ENCODE data around the gene KCNS1. TPM values are rescaled to one million over a fixed set of nuclear protein-coding genes. Genes with fewer than 3 reads are reported as not detected.

KCNS1 gene
- total RNA-seq, 1 donor from 2014 or later = 0.14 TPM

DNA sequence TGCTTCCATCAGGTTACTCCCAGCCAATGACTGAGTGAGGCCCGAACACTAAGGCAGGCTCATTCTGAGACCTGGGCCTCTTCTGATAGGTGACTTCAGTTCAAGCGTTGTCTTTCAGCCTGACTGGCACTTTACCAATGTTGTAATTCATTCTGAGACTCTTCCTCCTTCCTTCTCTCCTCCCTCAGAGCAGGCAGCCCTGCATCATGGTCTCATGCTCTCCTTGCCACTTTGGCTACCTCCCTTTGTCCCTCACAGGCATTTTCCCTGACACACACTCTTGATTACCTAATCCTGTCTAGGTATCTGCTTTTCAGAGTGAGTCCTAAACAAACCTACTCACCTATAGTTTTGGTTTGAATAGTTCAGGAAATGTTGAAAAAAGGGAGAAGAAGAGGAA lies 36.0 kb upstream of the KCNS1 start:
- no peak overlapping the region for H3K4me3 ChIP-seq
- intact Hi-C loops (cut with micrococcal nuclease) = no loop called here
- H3K27me3 ChIP-seq (ENCODE audit: low read depth) = peaks cover 49% of the 10 kb centered on the region
- TF ChIP-seq, protein P1, sequence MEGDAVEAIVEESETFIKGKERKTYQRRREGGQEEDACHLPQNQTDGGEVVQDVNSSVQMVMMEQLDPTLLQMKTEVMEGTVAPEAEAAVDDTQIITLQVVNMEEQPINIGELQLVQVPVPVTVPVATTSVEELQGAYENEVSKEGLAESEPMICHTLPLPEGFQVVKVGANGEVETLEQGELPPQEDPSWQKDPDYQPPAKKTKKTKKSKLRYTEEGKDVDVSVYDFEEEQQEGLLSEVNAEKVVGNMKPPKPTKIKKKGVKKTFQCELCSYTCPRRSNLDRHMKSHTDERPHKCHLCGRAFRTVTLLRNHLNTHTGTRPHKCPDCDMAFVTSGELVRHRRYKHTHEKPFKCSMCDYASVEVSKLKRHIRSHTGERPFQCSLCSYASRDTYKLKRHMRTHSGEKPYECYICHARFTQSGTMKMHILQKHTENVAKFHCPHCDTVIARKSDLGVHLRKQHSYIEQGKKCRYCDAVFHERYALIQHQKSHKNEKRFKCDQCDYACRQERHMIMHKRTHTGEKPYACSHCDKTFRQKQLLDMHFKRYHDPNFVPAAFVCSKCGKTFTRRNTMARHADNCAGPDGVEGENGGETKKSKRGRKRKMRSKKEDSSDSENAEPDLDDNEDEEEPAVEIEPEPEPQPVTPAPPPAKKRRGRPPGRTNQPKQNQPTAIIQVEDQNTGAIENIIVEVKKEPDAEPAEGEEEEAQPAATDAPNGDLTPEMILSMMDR (IDR thresholded peaks at IDR 0.05; ENCODE audit: borderline replicate concordance) = no peak
- H3K4me1 ChIP-seq = no peaks in the 10 kb centered on the region
- DNase-seq = no peak
- no peaks in the 10 kb centered on the region for H3K36me3 ChIP-seq
- peaks cover 6% of the 10 kb centered on the region for H3K9me3 ChIP-seq (replicated peaks)
- no peak overlapping the region for H3K27ac ChIP-seq (replicated peaks)

DNA sequence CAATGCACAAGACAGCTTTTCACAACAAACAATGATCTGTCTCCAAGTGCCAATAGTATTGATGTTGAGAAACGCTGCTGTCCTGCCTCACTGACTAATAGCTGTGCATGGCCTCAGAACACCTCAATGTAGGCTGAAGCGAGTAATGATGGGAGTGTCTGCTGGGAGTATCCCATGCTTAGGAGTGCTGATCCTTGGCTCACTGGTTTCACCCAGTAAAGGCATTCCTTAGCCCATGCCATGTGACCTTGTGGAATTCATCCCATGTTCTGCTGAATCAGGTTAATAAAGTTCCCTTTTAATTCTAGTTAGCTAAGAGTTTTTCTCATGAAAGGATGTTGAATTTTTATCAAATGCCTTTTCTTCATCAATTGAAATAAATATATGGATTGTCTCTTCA lies 27.2 kb upstream of the KCNS1 start:
- peaks cover 80% of the 10 kb centered on the region for H3K27me3 ChIP-seq (ENCODE audit: low read depth)
- no peak overlapping the region for H3K27ac ChIP-seq (replicated peaks)
- no peak overlapping the region for H3K4me3 ChIP-seq
- H3K36me3 ChIP-seq = no peaks in the 10 kb centered on the region
- intact Hi-C loops (cut with micrococcal nuclease) = no loop called here
- H3K9me3 ChIP-seq (replicated peaks) = no peaks in the 10 kb centered on the region
- TF ChIP-seq, protein P1 (IDR thresholded peaks at IDR 0.05; ENCODE audit: borderline replicate concordance) = no peak
- no peak for DNase-seq
- no peaks in the 10 kb centered on the region for H3K4me1 ChIP-seq

DNA sequence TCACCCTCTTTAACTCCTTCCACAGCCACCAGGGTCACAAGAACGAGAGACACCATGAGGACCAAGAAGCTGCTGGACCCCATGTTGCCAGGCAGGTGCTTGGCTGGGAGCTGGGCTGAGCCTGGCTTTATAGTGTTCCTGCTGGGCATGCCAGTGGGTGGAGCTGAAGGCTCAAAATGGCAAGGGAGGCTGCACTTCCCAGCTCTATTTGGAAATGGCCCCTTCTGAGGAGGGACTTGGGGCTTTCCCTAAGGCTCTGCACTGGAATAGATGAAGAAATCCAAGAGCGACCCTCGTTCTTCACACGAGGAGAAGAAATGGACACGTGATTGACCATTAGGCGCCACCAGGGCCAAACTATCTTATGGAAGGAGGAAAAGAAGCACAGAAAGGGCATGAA lies 23.4 kb upstream of the KCNS1 start, which contains the start of gene WFDC12:
Gene WFDC12 (minus strand): TSS at position 101 of the 400 bp plus-strand sequence. CDS start 18 bp downstream, at position 83.
- no peaks in the 10 kb centered on the region for H3K36me3 ChIP-seq
- no peak within 1 kb of the TSS for H3K27ac ChIP-seq (replicated peaks)
- no peaks in the 10 kb centered on the region for H3K4me1 ChIP-seq
- H3K4me3 ChIP-seq = no peak within 1 kb of the TSS
- intact Hi-C loops (cut with micrococcal nuclease) = no loop called here
- DNase-seq = no peak
- no peaks in the 10 kb centered on the region for H3K9me3 ChIP-seq (replicated peaks)
- TF ChIP-seq, protein P1 (IDR thresholded peaks at IDR 0.05; ENCODE audit: borderline replicate concordance) = no peak
- peaks cover 80% of the 10 kb centered on the region for H3K27me3 ChIP-seq (ENCODE audit: low read depth)

DNA sequence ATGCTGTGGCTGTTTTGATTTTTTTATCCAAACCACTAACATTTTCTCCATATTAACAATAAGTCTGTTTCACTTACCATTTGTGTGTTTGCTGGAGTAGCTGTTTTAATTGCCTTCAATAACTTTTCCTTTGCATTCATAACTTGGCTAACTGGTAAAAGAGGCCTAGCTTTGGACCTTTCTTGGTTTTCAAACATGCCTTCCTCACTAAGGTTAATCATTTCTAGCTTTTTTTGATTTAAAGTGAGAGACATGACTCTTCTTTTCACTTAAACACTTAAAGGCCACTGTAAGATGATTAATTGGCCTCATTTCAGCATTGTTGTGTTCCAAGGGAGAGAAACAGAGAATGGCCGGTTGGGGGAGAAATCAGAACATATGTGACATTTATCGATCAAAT lies 20.5 kb upstream of the KCNS1 start:
- H3K4me1 ChIP-seq = no peaks in the 10 kb centered on the region
- H3K9me3 ChIP-seq (replicated peaks) = no peaks in the 10 kb centered on the region
- H3K27ac ChIP-seq (replicated peaks) = no peak overlapping the region
- no peak for DNase-seq
- TF ChIP-seq, protein P1 (IDR thresholded peaks at IDR 0.05; ENCODE audit: borderline replicate concordance) = no peak
- H3K4me3 ChIP-seq = no peak overlapping the region
- intact Hi-C loops (cut with micrococcal nuclease) = no loop called here
- H3K27me3 ChIP-seq (ENCODE audit: low read depth) = peaks cover 88% of the 10 kb centered on the region
- no peaks in the 10 kb centered on the region for H3K36me3 ChIP-seq

DNA sequence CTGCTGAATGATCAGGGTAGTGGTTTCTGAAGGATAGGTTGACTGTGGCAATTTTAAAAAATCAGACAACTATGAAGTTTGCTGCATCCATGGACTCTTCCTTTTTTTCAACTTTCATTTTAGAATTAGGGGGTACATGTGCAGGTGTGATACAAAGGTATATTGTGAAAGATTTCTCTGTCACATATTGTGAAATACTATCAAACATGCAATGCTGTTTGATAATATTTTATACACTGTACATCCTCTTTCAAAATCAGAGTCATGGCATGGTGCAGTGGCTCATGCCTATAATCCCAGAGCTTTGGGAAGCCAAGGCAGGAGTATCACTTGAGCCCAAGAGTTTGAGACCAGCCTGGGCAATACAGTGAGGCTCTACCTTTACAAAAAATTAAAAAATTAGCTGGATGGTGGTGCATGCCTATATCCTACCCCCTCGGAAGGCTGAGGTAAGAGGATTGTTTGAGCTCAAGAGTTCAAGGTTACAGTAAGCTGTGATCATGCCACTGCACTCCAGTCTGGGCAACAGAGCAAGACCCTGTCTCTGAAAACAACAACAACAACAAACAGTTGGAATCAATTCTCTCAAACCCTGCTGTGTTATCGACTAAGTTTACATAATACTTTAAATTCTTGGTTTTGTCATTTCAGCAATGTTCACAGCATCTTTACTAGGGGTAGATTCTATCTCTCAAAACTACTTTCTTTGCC lies 18.8 kb upstream of the KCNS1 start:
- no peaks in the 10 kb centered on the region for H3K36me3 ChIP-seq
- intact Hi-C loops (cut with micrococcal nuclease) = no loop called here
- H3K4me3 ChIP-seq = no peak overlapping the region
- TF ChIP-seq, protein P1 (IDR thresholded peaks at IDR 0.05; ENCODE audit: borderline replicate concordance) = no peak
- DNase-seq = no peak
- H3K4me1 ChIP-seq = no peaks in the 10 kb centered on the region
- H3K27me3 ChIP-seq (ENCODE audit: low read depth) = peaks cover 93% of the 10 kb centered on the region
- H3K27ac ChIP-seq (replicated peaks) = no peak overlapping the region
- H3K9me3 ChIP-seq (replicated peaks) = no peaks in the 10 kb centered on the region

Data from left ventricle myocardium inferior (tissue), 1 donor.